ENCODE results near the gene TMC6. TPM values are rescaled to one million over a fixed set of nuclear protein-coding genes. Genes with fewer than 3 reads are reported as not detected.

Gene TMC6
- total and polyA plus RNA-seq, 2 of the 13 experiments (the other 11 are each of a cell fraction or from before 2014, with no cell fraction given): 48.4 to 99.1 TPM

GRCh38 chr17:78127888-78128550 is 536 bp downstream of the TMC6 start (continued):
- TF ChIP-seq, protein P1, sequence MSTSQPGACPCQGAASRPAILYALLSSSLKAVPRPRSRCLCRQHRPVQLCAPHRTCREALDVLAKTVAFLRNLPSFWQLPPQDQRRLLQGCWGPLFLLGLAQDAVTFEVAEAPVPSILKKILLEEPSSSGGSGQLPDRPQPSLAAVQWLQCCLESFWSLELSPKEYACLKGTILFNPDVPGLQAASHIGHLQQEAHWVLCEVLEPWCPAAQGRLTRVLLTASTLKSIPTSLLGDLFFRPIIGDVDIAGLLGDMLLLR (CRISPR knock-in tag; IDR thresholded peaks at IDR 0.05): peak; percentile 16
- TF ChIP-seq ZNF879 (CRISPR knock-in tag; IDR thresholded peaks at IDR 0.05): no peak
- 0 out of 2 replicates have a peak, but pooled peaks have one; percentile 63 for TF ChIP-seq ZNF235 (CRISPR knock-in tag; IDR thresholded peaks at IDR 0.05; ENCODE audit: borderline replicate concordance)
- peak; percentile 14; the same call in 1 of the 2 replicates for TF ChIP-seq POLR2G (IDR thresholded peaks at IDR 0.05; ENCODE audit: low read depth, low read length)
- no peak for TF ChIP-seq ZNF253 (CRISPR knock-in tag; IDR thresholded peaks at IDR 0.05; ENCODE audit: borderline replicate concordance)
- TF ChIP-seq TBL1XR1 (IDR thresholded peaks at IDR 0.05; ENCODE audit: borderline replicate concordance, low read length, partially characterized antibody): no peak
- no peak for TF ChIP-seq MED1 (CRISPR knock-in tag; IDR thresholded peaks at IDR 0.05)
- TF ChIP-seq RAD51 (IDR thresholded peaks at IDR 0.05; ENCODE audit: borderline replicate concordance): no peak
- no peak for TF ChIP-seq PHB2 (IDR thresholded peaks at IDR 0.05; ENCODE audit: partially characterized antibody)
- TF ChIP-seq SP5 (CRISPR knock-in tag; IDR thresholded peaks at IDR 0.05; ENCODE audit: borderline replicate concordance, low read depth): peak; percentile 59; the same call in 1 of the 2 replicates
- TF ChIP-seq, protein P2, sequence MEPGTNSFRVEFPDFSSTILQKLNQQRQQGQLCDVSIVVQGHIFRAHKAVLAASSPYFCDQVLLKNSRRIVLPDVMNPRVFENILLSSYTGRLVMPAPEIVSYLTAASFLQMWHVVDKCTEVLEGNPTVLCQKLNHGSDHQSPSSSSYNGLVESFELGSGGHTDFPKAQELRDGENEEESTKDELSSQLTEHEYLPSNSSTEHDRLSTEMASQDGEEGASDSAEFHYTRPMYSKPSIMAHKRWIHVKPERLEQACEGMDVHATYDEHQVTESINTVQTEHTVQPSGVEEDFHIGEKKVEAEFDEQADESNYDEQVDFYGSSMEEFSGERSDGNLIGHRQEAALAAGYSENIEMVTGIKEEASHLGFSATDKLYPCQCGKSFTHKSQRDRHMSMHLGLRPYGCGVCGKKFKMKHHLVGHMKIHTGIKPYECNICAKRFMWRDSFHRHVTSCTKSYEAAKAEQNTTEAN (CRISPR knock-in tag; conservative IDR thresholded peaks at IDR 0.05): no peak
- TF ChIP-seq SNAI1 (CRISPR knock-in tag; IDR thresholded peaks at IDR 0.05; ENCODE audit: borderline replicate concordance): peak; percentile 97
- TF ChIP-seq CBX5 (CRISPR knock-in tag; IDR thresholded peaks at IDR 0.05; ENCODE audit: borderline replicate concordance): no peak
- TF ChIP-seq ATF7 (IDR thresholded peaks at IDR 0.05): no peak
- no peak for TF ChIP-seq ATF7 (CRISPR knock-in tag; IDR thresholded peaks at IDR 0.05)
- TF ChIP-seq ZFAT (CRISPR knock-in tag; conservative IDR thresholded peaks at IDR 0.05): no peak
- TF ChIP-seq ZNF883 (CRISPR knock-in tag; IDR thresholded peaks at IDR 0.05; ENCODE audit: not compliant biosample characterization): peak; percentile 11
- TF ChIP-seq, protein P3, sequence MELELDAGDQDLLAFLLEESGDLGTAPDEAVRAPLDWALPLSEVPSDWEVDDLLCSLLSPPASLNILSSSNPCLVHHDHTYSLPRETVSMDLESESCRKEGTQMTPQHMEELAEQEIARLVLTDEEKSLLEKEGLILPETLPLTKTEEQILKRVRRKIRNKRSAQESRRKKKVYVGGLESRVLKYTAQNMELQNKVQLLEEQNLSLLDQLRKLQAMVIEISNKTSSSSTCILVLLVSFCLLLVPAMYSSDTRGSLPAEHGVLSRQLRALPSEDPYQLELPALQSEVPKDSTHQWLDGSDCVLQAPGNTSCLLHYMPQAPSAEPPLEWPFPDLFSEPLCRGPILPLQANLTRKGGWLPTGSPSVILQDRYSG (CRISPR knock-in tag; IDR thresholded peaks at IDR 0.05): peak; percentile 50; the same call in 1 of the 2 replicates
- TF ChIP-seq ZNF816 (CRISPR knock-in tag; IDR thresholded peaks at IDR 0.05; ENCODE audit: borderline replicate concordance): 0 out of 2 replicates have a peak, but pooled peaks have one; percentile 47
- no peak for TF ChIP-seq ZNF720 (CRISPR knock-in tag; IDR thresholded peaks at IDR 0.05)
- no peak for TF ChIP-seq ELK4 (CRISPR knock-in tag; IDR thresholded peaks at IDR 0.05; ENCODE audit: borderline replicate concordance)
- peak; percentile 20; the same call in 1 of the 2 replicates for TF ChIP-seq KLF9 (CRISPR knock-in tag; IDR thresholded peaks at IDR 0.05; ENCODE audit: low read depth)
- no peak for TF ChIP-seq ZBTB49 (CRISPR knock-in tag; IDR thresholded peaks at IDR 0.05; ENCODE audit: borderline replicate concordance)
- TF ChIP-seq ISL2 (CRISPR knock-in tag; IDR thresholded peaks at IDR 0.05): no peak
- TF ChIP-seq ZNF20 (CRISPR knock-in tag; IDR thresholded peaks at IDR 0.05): 0 out of 2 replicates have a peak, but pooled peaks have one; percentile 34

Measured in HepG2 (cell line).